ENCODE data around the gene PPP3CA. TPM values are rescaled to one million over a fixed set of nuclear protein-coding genes. Genes with fewer than 3 reads are reported as not detected.

Gene PPP3CA
- total RNA-seq, 1 donor from 2014 or later: 64.5 TPM

GRCh38 chr4:101162990-101163380 lies 184.3 kb downstream of the PPP3CA start:
- no peak overlapping the region for H3K4me3 ChIP-seq
- TF ChIP-seq CTCF (IDR thresholded peaks at IDR 0.05): no peak
- H3K9me3 ChIP-seq: no peaks in the 10 kb centered on the region
- H3K27me3 ChIP-seq: no peaks in the 10 kb centered on the region
- intact Hi-C loops (cut with DNase I): no loop called here
- no peaks in the 10 kb centered on the region for H3K4me1 ChIP-seq
- no peak overlapping the region for H3K27ac ChIP-seq
- H3K36me3 ChIP-seq: no peaks in the 10 kb centered on the region
- no peak for DNase-seq (ENCODE audit: low spot score in 2 of 2)

DNA sequence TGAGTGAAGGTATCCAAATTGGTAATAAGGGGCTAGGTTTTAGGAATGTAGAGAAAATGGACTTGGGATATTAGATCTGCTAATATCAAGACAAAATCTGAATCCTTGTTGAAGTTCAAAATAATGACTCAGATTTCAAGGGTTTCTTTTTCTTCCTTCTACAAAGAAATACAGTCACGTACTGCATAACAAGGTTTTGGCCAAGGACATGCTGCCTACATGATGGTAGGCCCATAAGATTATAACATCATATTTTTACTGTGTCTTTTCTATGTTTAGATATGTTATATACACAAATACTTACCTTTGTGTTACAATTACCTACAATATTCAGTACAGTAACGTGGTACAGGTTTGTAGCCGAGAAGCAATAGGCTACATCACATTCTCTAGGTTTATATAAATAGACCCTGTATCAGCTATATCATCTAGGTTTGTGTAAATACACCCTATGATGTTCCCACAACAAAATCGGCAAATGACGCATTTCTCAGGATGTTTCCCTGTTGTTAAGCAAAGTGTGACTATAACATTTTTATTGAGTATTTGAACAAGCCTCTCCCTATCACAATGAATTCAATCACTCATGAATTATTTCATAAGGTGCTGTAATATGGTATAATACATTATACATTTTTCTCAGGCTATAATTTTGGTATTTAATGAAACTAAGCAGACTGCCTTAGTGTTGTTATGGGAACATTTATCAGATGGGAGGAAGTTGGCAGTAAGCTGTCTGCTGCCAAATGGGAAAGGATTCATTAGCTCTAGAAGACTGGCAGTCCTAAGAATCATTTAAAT lies 186.3 kb downstream of the PPP3CA start:
- H3K27ac ChIP-seq: no peak overlapping the region
- H3K27me3 ChIP-seq: no peaks in the 10 kb centered on the region
- H3K9me3 ChIP-seq: no peaks in the 10 kb centered on the region
- no peak for TF ChIP-seq CTCF (IDR thresholded peaks at IDR 0.05)
- no peak for DNase-seq (ENCODE audit: low spot score in 2 of 2)
- H3K4me1 ChIP-seq: peaks cover 0 to 10% of the 10 kb centered on the region in 2 donors
- no peaks in the 10 kb centered on the region for H3K36me3 ChIP-seq
- H3K4me3 ChIP-seq: no peak overlapping the region
- intact Hi-C loops (cut with DNase I): loop anchor here (2.0 kb wide), 1 partner anchor 22 kb away; no protein-coding TSS in a partner anchor

GRCh38 chr4:101158507-101158906 lies 188.8 kb downstream of the PPP3CA start:
- peaks cover 0 to 10% of the 10 kb centered on the region in 2 donors for H3K4me1 ChIP-seq
- no peaks in the 10 kb centered on the region for H3K9me3 ChIP-seq
- H3K36me3 ChIP-seq: no peaks in the 10 kb centered on the region
- intact Hi-C loops (cut with DNase I): no loop called here
- TF ChIP-seq CTCF (IDR thresholded peaks at IDR 0.05): no peak
- no peaks in the 10 kb centered on the region for H3K27me3 ChIP-seq
- no peak overlapping the region for H3K4me3 ChIP-seq
- no peak overlapping the region for H3K27ac ChIP-seq
- DNase-seq (ENCODE audit: low spot score in 2 of 2): no peak

- no peak for TF ChIP-seq CTCF (IDR thresholded peaks at IDR 0.05)
- Histone ChIP-seq H3K4me1 (peaks cover 0 to 10% of the 10 kb centered on the region in 2 donors), H3K27ac (no peak overlapping the region), H3K36me3 (no peaks in the 10 kb centered on the region), H3K27me3 (no peaks in the 10 kb centered on the region), H3K9me3 (no peaks in the 10 kb centered on the region), H3K4me3 (no peak overlapping the region)
- no peak for DNase-seq (ENCODE audit: low spot score in 2 of 2)
- intact Hi-C loops (cut with DNase I): no loop called here
Measured at GRCh38 chr4:101158134-101158482, 189.2 kb downstream of the PPP3CA start.

DNA sequence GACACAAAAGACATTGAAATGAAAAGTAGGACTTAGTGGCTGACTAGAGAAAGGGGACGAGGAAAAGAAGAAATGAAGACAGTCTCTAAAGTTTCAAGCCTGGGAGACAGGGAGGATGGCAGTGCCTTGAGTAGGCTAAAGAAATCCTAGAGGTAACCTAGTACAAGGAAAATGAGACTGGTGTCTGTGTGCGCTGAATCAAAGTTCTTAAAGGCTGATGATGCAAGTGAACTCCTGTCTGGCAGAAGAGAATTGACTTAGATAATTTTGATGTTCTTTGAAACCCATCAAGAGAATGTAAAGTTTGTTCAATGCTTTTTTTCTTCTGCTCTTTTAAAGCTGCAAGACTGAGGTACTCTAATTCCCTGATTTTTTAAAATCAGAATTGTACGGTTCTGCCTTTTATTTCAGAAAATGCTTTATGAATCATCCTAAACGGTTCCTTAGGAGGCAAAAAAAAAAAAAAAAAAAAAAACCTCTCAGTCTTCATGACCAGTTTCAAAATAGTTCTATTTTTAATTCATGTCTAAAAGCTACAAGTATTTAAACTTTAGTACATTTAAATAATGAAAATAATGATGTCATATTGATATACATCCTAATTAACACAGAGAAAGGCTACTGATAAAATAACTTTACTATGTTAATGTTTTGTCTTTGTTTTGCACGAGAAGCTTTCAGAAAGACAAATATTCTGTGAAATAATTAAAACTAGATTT lies 189.8 kb downstream of the PPP3CA start:
- DNase-seq (ENCODE audit: low spot score in 2 of 2): no peak
- no peak for TF ChIP-seq CTCF (IDR thresholded peaks at IDR 0.05)

More for the DNA sequence above, 189.8 kb downstream of the PPP3CA start:
- H3K4me1 ChIP-seq: peaks cover 0 to 10% of the 10 kb centered on the region in 2 donors
- intact Hi-C loops (cut with DNase I): no loop called here
- H3K27ac ChIP-seq: no peak overlapping the region
- no peaks in the 10 kb centered on the region for H3K27me3 ChIP-seq
- no peaks in the 10 kb centered on the region for H3K9me3 ChIP-seq
- H3K36me3 ChIP-seq: no peaks in the 10 kb centered on the region
- no peak overlapping the region for H3K4me3 ChIP-seq
